Gastroesophageal sphincter (tissue), 4 donors: Measurements from ENCODE around the gene MYLK. TPM values are rescaled to one million over a fixed set of nuclear protein-coding genes. Genes with fewer than 3 reads are reported as not detected.

ENCODE experiments used
- ATAC-seq: fragments of 150-250 bp; one replicate; pipeline ENCODE4 v1.9.1; 2016; ENCODE audit warnings: mild to moderate bottlenecking, moderate library complexity
- H3K27ac ChIP-seq, 4 donors: fragments of 200-600 bp; sonication (generic) in 3 of 4; 1 replicate in 3 of 4; 2 replicates in 1 of 4; pipeline ENCODE4 v1.5.1; 2016 to 2019
- H3K27me3 ChIP-seq: fragments of 200-600 bp; sonication (generic); one replicate; pipeline ENCODE4 v1.5.1; 2019
- H3K36me3 ChIP-seq, 2 donors: fragments of 200-600 bp; sonication (generic); one replicate each; pipeline ENCODE4 v1.5.1; 2019; ENCODE audit warnings: control low read depth in 1 of 2
- H3K4me1 ChIP-seq, 3 donors: fragments of 200-600 bp; sonication (generic); 1 replicate in 2 of 3; 2 replicates in 1 of 3; pipeline ENCODE4 v1.5.1; 2016 to 2019; ENCODE audit warnings: control low read depth in 2 of 3
- H3K4me3 ChIP-seq, 2 donors: fragments of 200-600 bp; sonication (generic); one replicate each; pipeline ENCODE4 v1.5.1; 2019; ENCODE audit warnings: mild to moderate bottlenecking in 1 of 2, moderate library complexity in 1 of 2
- H3K9me3 ChIP-seq, 3 donors: fragments of 200-600 bp; sonication (generic); one replicate each; pipeline ENCODE4 v1.5.1; 2017 to 2019; ENCODE audit warnings: control low read depth in 2 of 3
- EP300 ChIP-seq: sonication (generic); formaldehyde crosslinking; IDR thresholded peaks from one replicate; pipeline ENCODE4 v1.6.1; 2017; ENCODE audit warnings: antibody characterized with exemption, mild to moderate bottlenecking
- POLR2A ChIP-seq, 2 donors: fragments of 450-650 bp; IDR thresholded peaks; one replicate each; pipeline ENCODE4 v1.6.1; 2017; ENCODE audit warnings: antibody characterized with exemption in 2 of 2, mild to moderate bottlenecking in 2 of 2, moderate library complexity in 1 of 2
- POLR2AphosphoS5 ChIP-seq: sonication (generic); formaldehyde crosslinking; IDR thresholded peaks from one replicate; pipeline ENCODE4 v1.6.1; 2017; ENCODE audit warnings: antibody characterized with exemption
- WGBS, 2 donors: methylation state at CpG; one replicate each; pipeline ENCODE4 v1.1.5; 2018; ENCODE audit warnings: low coverage in 1 of 2; 5-methylcytosine and 5-hydroxymethylcytosine counted together
- total RNA-seq, 4 donors: library from RNA; depleted of rRNA; stranded (reverse); fragments of >200 nt; gene quantifications; one replicate each; pipeline ENCODE4 v1.1.0, GENCODE V29; 2016
- TF ChIP-seq, protein P1 (sequence below), 4 experiments: fragments of 200-600 bp in 2 of 4; fragments of 450-650 bp in 2 of 4; sonication (generic) in 1 of 4; IDR thresholded peaks; one replicate each; pipeline ENCODE4 v1.5.1; 2017 to 2019; ENCODE audit warnings: antibody characterized with exemption in 4 of 4, mild to moderate bottlenecking in 2 of 4, moderate library complexity in 2 of 4

Gene MYLK
- total RNA-seq, 4 donors from 2014 or later, result 1,558 to 2,522 (median 2,261) TPM

DNA sequence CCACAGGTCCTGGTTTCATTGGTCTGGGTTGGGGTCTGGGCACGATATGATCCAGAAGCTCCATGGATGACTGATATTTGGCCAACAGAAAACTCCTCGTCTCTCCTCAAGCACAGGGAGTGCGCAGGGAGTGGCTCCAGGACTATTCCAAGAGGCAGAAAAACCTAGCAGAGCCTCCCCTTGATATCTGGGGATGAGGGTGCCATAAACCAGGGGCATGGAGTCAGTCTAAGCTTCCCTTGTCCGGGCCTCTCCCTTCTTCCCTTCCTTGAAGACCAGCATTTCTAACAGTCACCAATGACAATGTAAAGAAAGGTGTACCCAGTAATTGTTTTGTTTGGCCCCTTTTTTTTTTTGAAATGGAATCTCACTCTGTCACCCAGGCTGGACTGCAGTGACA is 199.9 kb downstream of the MYLK start:
- ATAC-seq, result no peak
- no peaks in the 10 kb centered on the region for H3K27me3 ChIP-seq
- TF ChIP-seq, protein P1, sequence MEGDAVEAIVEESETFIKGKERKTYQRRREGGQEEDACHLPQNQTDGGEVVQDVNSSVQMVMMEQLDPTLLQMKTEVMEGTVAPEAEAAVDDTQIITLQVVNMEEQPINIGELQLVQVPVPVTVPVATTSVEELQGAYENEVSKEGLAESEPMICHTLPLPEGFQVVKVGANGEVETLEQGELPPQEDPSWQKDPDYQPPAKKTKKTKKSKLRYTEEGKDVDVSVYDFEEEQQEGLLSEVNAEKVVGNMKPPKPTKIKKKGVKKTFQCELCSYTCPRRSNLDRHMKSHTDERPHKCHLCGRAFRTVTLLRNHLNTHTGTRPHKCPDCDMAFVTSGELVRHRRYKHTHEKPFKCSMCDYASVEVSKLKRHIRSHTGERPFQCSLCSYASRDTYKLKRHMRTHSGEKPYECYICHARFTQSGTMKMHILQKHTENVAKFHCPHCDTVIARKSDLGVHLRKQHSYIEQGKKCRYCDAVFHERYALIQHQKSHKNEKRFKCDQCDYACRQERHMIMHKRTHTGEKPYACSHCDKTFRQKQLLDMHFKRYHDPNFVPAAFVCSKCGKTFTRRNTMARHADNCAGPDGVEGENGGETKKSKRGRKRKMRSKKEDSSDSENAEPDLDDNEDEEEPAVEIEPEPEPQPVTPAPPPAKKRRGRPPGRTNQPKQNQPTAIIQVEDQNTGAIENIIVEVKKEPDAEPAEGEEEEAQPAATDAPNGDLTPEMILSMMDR (IDR thresholded peaks at IDR 0.05), result no peak
- TF ChIP-seq POLR2AphosphoS5 (no peak), POLR2A (IDR thresholded peaks at IDR 0.05) (no peak), EP300 (no peak)
- H3K9me3 ChIP-seq, result no peaks in the 10 kb centered on the region
- H3K27ac ChIP-seq, result peak overlapping the region; percentile 94 to 97 (median 96)
- H3K36me3 ChIP-seq, result peaks cover 0 to 73% of the 10 kb centered on the region in 2 donors
- WGBS, 2 donors, result 60 to 63% methylated on average over 1 of the region's 4 CpGs
- H3K4me1 ChIP-seq, result peaks cover 10 to 100% (median 17%) of the 10 kb centered on the region in 3 donors
- H3K4me3 ChIP-seq, result no peak overlapping the region

DNA sequence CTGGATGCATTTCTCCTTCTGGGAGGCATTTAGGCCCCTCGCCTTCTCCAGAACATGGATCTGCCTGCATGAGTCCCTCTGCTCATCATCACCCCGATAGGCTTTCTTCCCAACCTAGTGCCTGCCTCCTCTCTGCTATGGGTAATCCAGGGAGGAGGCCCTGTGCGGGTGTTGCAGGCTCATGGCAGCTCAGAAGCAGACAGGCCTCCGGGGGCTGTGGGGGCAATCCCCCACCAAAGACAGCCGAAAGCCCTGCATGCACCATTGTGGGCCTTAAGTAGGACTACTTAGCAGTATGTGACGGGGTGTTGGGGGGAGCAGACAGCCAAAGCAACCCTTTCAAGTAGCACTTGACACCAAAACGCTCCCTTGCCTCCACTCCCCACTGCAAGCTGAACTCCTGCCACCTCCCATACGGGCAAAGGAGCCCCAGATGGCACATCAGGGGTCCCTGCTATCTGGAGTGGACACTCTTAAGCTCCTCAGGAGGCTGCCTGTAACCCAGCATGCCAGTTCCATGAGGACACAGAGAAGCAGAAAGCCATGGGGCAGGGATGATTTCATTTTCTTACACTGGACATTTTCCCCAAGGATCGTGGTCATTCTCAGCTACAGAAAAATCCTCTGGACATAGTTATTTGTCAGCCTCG is 200.5 kb downstream of the MYLK start:
- Histone ChIP-seq H3K9me3 (no peaks in the 10 kb centered on the region), H3K36me3 (peaks cover 0 to 72% of the 10 kb centered on the region in 2 donors), H3K27ac (peak overlapping the region; percentile 94 to 97 (median 96)), H3K4me1 (peaks cover 9 to 100% (median 16%) of the 10 kb centered on the region in 3 donors), H3K27me3 (no peaks in the 10 kb centered on the region), H3K4me3 (no peak overlapping the region)
- TF ChIP-seq POLR2AphosphoS5 (no peak), EP300 (no peak), POLR2A (IDR thresholded peaks at IDR 0.05) (no peak)
- TF ChIP-seq, protein P1 (IDR thresholded peaks at IDR 0.05), result no peak
- no peak for ATAC-seq
- 50% methylated on average over 5 of the region's 10 CpGs; no CpG with 5 or more reads in 1 of the 2 donors for WGBS, 2 donors

DNA sequence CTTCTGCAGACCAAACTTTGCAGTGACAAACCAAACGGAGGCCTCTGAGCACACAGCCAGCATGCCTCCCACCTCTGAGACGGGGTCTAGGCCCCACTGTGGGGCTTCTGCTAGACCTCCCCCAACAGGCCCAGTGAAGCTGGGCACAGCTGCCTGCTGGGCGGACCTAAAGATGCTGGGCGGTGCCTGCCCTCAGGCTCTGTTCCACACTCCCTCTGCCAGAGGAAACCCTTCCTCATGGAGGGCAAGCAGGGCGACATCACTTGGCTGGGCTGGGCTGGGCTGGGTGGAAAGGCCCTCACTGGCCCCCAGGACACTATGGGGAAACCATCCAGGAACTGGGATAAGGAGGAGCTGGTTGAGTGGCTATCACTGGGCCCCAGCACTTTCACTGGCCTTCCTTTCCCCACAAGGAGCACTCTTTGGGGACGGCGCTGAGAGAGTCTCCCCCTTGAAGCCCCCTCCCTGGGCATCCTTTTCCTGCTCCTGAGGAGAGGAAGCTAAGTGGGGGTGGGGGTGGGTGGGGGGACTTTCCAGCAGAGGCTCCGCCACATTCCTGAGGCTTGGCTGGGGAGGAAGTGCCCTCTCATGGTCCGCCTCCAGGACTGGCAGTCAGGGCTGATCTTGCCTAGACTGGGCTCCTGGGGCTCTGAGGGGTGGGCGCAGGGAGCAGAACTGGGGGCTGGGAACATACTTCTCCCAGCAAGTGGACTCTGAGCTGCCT is 201.2 kb downstream of the MYLK start:
- Histone ChIP-seq H3K27me3 (no peaks in the 10 kb centered on the region), H3K4me3 (no peak overlapping the region), H3K9me3 (no peaks in the 10 kb centered on the region), H3K36me3 (peaks cover 0 to 72% of the 10 kb centered on the region in 2 donors), H3K27ac (peak overlapping the region; percentile 94 to 97 (median 96)), H3K4me1 (peaks cover 8 to 100% (median 18%) of the 10 kb centered on the region in 3 donors)
- TF ChIP-seq EP300 (no peak), POLR2AphosphoS5 (no peak), POLR2A (IDR thresholded peaks at IDR 0.05) (no peak)
- TF ChIP-seq, protein P1 (IDR thresholded peaks at IDR 0.05), result no peak
- WGBS, 2 donors, result no CpG with 5 or more reads among the region's 10 CpGs
- ATAC-seq, result no peak

GRCh38 chr3:123682302-123682701 is 201.8 kb downstream of the MYLK start:
- no peak for ATAC-seq
- 54% methylated on average over 4 of the region's 6 CpGs; no CpG with 5 or more reads in 1 of the 2 donors for WGBS, 2 donors
- H3K36me3 ChIP-seq, result peaks cover 0 to 69% of the 10 kb centered on the region in 2 donors
- no peaks in the 10 kb centered on the region for H3K9me3 ChIP-seq
- TF ChIP-seq, protein P1 (IDR thresholded peaks at IDR 0.05), result no peak
- TF ChIP-seq POLR2AphosphoS5 (no peak), POLR2A (IDR thresholded peaks at IDR 0.05) (no peak), EP300 (no peak)
- no peak overlapping the region for H3K4me3 ChIP-seq
- peak overlapping the region; percentile 35 to 97 (median 95) for H3K27ac ChIP-seq
- no peaks in the 10 kb centered on the region for H3K27me3 ChIP-seq
- H3K4me1 ChIP-seq, result peaks cover 8 to 100% (median 18%) of the 10 kb centered on the region in 3 donors
